Endothelial cell of umbilical vein (primary cell): Measurements from ENCODE around the gene TEDC1. TPM values are rescaled to one million over a fixed set of nuclear protein-coding genes. Genes with fewer than 3 reads are reported as not detected.
A peak's percentile ranks its signal among the peaks of the same experiment; 100 is the strongest.

ENCODE experiments used
- BruUV-seq: library from RNA; stranded (reverse); fragments of 400-500 nt; replicated peaks from 2 replicates; lab custom pipeline; 2021; lab: Mats Ljungman, UMichigan
- CTCF ChIA-PET: fragments of 300-600, 350-600 bp; sonication (Branson Sonifier 250); formaldehyde crosslinking; loops from one replicate; lab custom pipeline; 2021; ENCODE audit warnings: antibody characterized with exemption, inconsistent platforms; lab: Charles Lee
- POLR2A ChIA-PET: fragments of 300-600, 350-600 bp; sonication (Branson Sonifier 250); formaldehyde crosslinking; loops from one replicate; lab custom pipeline; 2021; ENCODE audit warnings: antibody characterized with exemption, inconsistent platforms; lab: Charles Lee
- DNase-seq: peaks from one replicate; pipeline ENCODE4 v3.0.0-alpha.2; 2011; ENCODE audit warnings: low read depth, low spot score
- FAIRE-seq: peaks from 2 replicates; lab custom pipeline; 2011; peaks lifted over from hg19 to GRCh38; lab: Jason Lieb, UNC
- H2AFZ ChIP-seq: 2 replicates; pipeline ENCODE4 v1.6.0; 2012; ENCODE audit warnings: low read depth, low read length, control low read depth, inconsistent platforms
- H3K27ac ChIP-seq: 2 replicates; pipeline ENCODE4 v1.5.1; 2011; ENCODE audit warnings: low read depth, mild to moderate bottlenecking, control low read depth, low read length, moderate library complexity; ENCODE audit not compliant: insufficient read depth
- H3K27me3 ChIP-seq, 2 experiments: 2 replicates each; pipeline versions ENCODE4 v1.6.0 to v1.6.1; 2011; ENCODE audit warnings: low read length in 2 of 2, mixed read lengths in 1 of 2; ENCODE audit not compliant: control insufficient read depth in 2 of 2, insufficient read depth in 2 of 2
- H3K36me3 ChIP-seq, 2 experiments: 2 replicates in 1 of 2; 3 replicates in 1 of 2; pipeline ENCODE4 v1.5.1; 2011; ENCODE audit warnings: low read length in 2 of 2, mild to moderate bottlenecking in 1 of 2, moderate library complexity in 1 of 2; ENCODE audit not compliant: control insufficient read depth in 2 of 2, insufficient read depth in 2 of 2; ENCODE audit errors: extremely low read depth in 1 of 2
- H3K4me1 ChIP-seq: 3 replicates; pipeline ENCODE4 v1.5.1; 2011; ENCODE audit warnings: mild to moderate bottlenecking, low read length; ENCODE audit not compliant: control insufficient read depth, insufficient read depth; ENCODE audit errors: extremely low read depth
- H3K4me2 ChIP-seq: 2 replicates; pipeline ENCODE4 v1.6.1; 2011; ENCODE audit warnings: low read length, control low read depth, mixed read lengths; ENCODE audit not compliant: insufficient read depth
- H3K4me3 ChIP-seq, 3 experiments: fragments of 200-600 bp in 1 of 3; sonication (generic), shearing (Covaris generic) in 1 of 3; replicated peaks in 1 of 3; 2 replicates each; pipeline ENCODE4 v1.5.1; 2011 to 2016; ENCODE audit warnings: control low read depth in 3 of 3, low read length in 3 of 3, mild to moderate bottlenecking in 2 of 3, inconsistent platforms in 1 of 3, low read depth in 1 of 3, moderate library complexity in 1 of 3; ENCODE audit not compliant: insufficient read depth in 1 of 3
- H3K79me2 ChIP-seq: 2 replicates; pipeline ENCODE4 v1.6.0; 2012; ENCODE audit warnings: low read length, inconsistent platforms; ENCODE audit not compliant: control insufficient read depth, insufficient read depth
- H3K9ac ChIP-seq: replicated peaks from 2 replicates; pipeline ENCODE3; 2011; ENCODE audit warnings: low read length, control low read depth; ENCODE audit not compliant: insufficient read depth; ENCODE audit errors: extremely low read depth
- H3K9me1 ChIP-seq: replicated peaks from 3 replicates; pipeline ENCODE4 v1.6.0; 2011; ENCODE audit warnings: mild to moderate bottlenecking, low read length; ENCODE audit not compliant: control insufficient read depth, insufficient read depth; ENCODE audit errors: extremely low read depth
- H3K9me3 ChIP-seq: replicated peaks from 2 replicates; pipeline ENCODE4 v1.5.1; 2012; ENCODE audit warnings: low read length, inconsistent platforms; ENCODE audit not compliant: control insufficient read depth, insufficient read depth
- H4K20me1 ChIP-seq: replicated peaks from 2 replicates; pipeline ENCODE3; 2011; ENCODE audit warnings: mild to moderate bottlenecking, low read length; ENCODE audit not compliant: control insufficient read depth, insufficient read depth; ENCODE audit errors: extremely low read depth
- CTCF ChIP-seq, 2 donors: IDR thresholded peaks; 1 replicate in 1 of 2; 2 replicates in 1 of 2; pipeline ENCODE4 v1.5.1; 2011; ENCODE audit warnings: low read length in 2 of 2, mild to moderate bottlenecking in 2 of 2, moderate library complexity in 2 of 2, control low read depth in 1 of 2, inconsistent platforms in 1 of 2, low read depth in 1 of 2; ENCODE audit not compliant: insufficient read depth in 1 of 2; ENCODE audit errors: extremely low read depth in 1 of 2
- EZH2 ChIP-seq: IDR thresholded peaks from 2 replicates; pipeline ENCODE4 v1.6.1; 2012; ENCODE audit warnings: borderline replicate concordance, low read depth, mild to moderate bottlenecking, moderate library complexity, low read length, inconsistent platforms; ENCODE audit not compliant: severe bottlenecking
- FOS ChIP-seq: IDR thresholded peaks from 2 replicates; pipeline ENCODE4 v1.6.1; 2011; ENCODE audit warnings: mild to moderate bottlenecking, low read length, moderate library complexity, borderline replicate concordance; ENCODE audit not compliant: insufficient read depth
- GATA2 ChIP-seq: IDR thresholded peaks from 2 replicates; pipeline ENCODE4 v1.7.0; 2011; ENCODE audit warnings: low read depth, mild to moderate bottlenecking, moderate library complexity, mixed read lengths, low read length; ENCODE audit not compliant: insufficient read length, insufficient read depth
- JUN ChIP-seq: IDR thresholded peaks from 2 replicates; pipeline ENCODE4 v1.6.1; 2011; ENCODE audit warnings: borderline replicate concordance, low read depth; ENCODE audit not compliant: insufficient read length, insufficient read depth
- MAX ChIP-seq: IDR thresholded peaks from 2 replicates; pipeline ENCODE4 v1.6.1; 2011; ENCODE audit not compliant: insufficient read depth, insufficient read length
- MYC ChIP-seq: IDR thresholded peaks from one replicate; pipeline ENCODE4 v1.6.1; 2011; ENCODE audit warnings: mild to moderate bottlenecking, low read depth, low read length
- POLR2A ChIP-seq: IDR thresholded peaks from 2 replicates; pipeline ENCODE4 v1.6.1; 2012; ENCODE audit warnings: low read depth, mild to moderate bottlenecking, control low read depth, low read length
- POLR2AphosphoS5 ChIP-seq: IDR thresholded peaks from 2 replicates; pipeline ENCODE4 v1.6.1; 2012; ENCODE audit warnings: low read depth, mild to moderate bottlenecking, control low read depth, low read length, moderate library complexity; ENCODE audit not compliant: insufficient read depth
- dilution Hi-C: fragments of 300-500 bp; cut with MboI; formaldehyde crosslinking; loops from one replicate; pipeline ENCODE4 v1.15.0; 2019; ENCODE audit warnings: low sequenced_read_pairs; ENCODE audit not compliant: extremely low pct_ligation_motif_present
- intact Hi-C: fragments of 100-400 bp; cut with micrococcal nuclease; formaldehyde crosslinking; loops from one replicate; pipeline ENCODE4 v1.10.0; 2022
- polyA plus RNA-seq, 4 experiments: library from polyadenylated mRNA; depleted of rRNA in 3 of 4; stranded (reverse) in 3 of 4; unstranded in 1 of 4; fragments of >200 nt; gene quantifications; 2 replicates each; pipeline versions ENCODE4 v1.2.1 to v1.2.3, GENCODE V29; 2011 to 2012; ENCODE audit warnings: missing spikeins in 1 of 4
- total RNA-seq: library from RNA; stranded (reverse); gene quantifications from 2 replicates; pipeline ENCODE4 v1.2.3, GENCODE V29; 2021

The TEDC1 gene
- total and polyA plus RNA-seq, 2 donors (not counting 3 experiments of a cell fraction or from before 2014, with no cell fraction given): 16.5 to 25.3 TPM

DNA sequence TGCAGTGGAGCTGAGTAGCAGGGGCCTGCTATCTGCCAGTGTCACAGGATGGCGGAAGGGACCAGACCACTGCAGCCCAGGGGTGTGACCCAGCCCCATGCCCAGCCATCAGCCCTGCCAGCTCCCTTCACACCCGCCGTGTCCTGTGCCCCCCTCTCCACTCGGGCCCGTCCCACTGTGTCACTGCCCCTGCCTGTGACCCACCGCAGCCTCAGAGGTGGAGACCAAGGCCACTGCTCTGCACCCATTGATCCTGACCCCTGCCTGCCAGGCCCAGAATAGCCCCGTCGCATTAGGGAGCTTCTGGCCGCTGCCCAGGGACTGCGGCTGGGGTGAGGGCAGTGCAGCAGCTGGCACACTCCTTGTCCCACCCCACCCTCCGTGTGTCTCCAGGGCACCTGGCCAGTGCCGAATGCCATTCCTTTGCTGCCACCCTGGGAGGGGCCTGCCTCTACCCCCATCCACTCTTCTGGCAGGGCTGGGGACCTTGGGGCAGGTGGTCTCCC, 18.5 kb upstream of the TEDC1 start:
- H4K20me1 ChIP-seq: no peaks in the 10 kb centered on the region
- H3K27me3 ChIP-seq: no peaks in the 10 kb centered on the region
- H3K4me1 ChIP-seq: peaks cover 19% of the 10 kb centered on the region
- no peaks in the 10 kb centered on the region for H3K9me1 ChIP-seq
- H3K36me3 ChIP-seq: peaks cover 3 to 14% of the 10 kb centered on the region in 2 experiments
- H2AFZ ChIP-seq: no peak overlapping the region
- DNase-seq: no peak
- no peak overlapping the region for H3K27ac ChIP-seq
- ChIA-PET POLR2A (no interaction called here), CTCF (interaction anchor here (1.5 to 6.3 kb wide), 6 partner anchors 9 to 102 kb away, joined by 3 to 53 read pairs (median 11); no protein-coding TSS in a partner anchor)
- intact Hi-C loops: no loop called here
- H3K9ac ChIP-seq: no peak overlapping the region
- FAIRE-seq: no peak
- no peaks in the 10 kb centered on the region for H3K9me3 ChIP-seq
- H3K4me2 ChIP-seq: no peak overlapping the region
- no peak for TF ChIP-seq GATA2
- BruUV-seq: no TSS peak
- H3K4me3 ChIP-seq: no peak overlapping the region
- H3K79me2 ChIP-seq: peaks cover 10% of the 10 kb centered on the region
- dilution Hi-C loops: no loop called here

DNA sequence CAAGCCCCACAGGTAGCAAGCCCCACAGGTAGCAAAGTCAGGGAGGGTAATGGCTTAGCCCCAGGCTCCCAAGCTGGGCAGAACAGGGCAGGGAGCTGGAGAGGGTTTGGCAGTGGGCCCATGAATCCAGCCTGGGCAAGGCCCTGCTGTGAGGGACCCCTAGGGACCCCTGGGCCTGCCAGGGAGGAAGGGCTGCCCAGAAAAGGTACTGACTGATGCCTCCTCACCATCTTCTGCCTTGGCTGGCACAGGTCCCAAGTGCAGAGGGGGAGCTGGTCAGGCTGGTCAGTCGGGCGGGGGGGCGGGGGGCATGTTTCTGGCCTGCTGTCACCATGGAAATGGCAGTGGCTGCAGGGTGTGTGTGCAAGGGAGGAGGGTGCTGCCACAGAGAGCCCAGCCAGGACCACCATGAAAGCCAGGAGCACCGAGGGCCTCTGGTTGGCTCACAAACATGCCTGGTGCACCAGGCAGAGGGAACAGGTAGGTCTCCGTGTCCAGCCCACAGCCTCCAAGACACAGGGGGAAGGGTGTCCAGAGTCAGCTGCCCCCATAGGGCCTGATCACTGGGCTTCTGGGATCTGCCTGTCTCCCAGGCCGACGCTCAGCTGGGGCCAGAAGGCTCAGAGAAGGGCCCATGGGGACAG, 17.9 kb upstream of the TEDC1 start:
- H3K4me2 ChIP-seq: peak overlapping the region; percentile 52
- H3K4me3 ChIP-seq: no peak overlapping the region
- BruUV-seq: no TSS peak
- H3K9me1 ChIP-seq: no peaks in the 10 kb centered on the region
- H4K20me1 ChIP-seq: no peaks in the 10 kb centered on the region
- no peak for DNase-seq
- no peaks in the 10 kb centered on the region for H3K9me3 ChIP-seq
- TF ChIP-seq POLR2AphosphoS5: no peak
- no peak for TF ChIP-seq EZH2
- no peak for TF ChIP-seq JUN
- no peak for TF ChIP-seq FOS
- TF ChIP-seq CTCF (IDR thresholded peaks at IDR 0.05; ENCODE audit: extremely low read depth in 1 of 2, insufficient read depth in 1 of 2, low read depth in 1 of 2, low read length in 2 of 2): no peak
- TF ChIP-seq MAX: no peak
- no peak for TF ChIP-seq POLR2A
- no peak for TF ChIP-seq GATA2
- TF ChIP-seq MYC: no peak
- peak overlapping the region; percentile 38 for H3K27ac ChIP-seq
- H3K36me3 ChIP-seq: peaks cover 3 to 12% of the 10 kb centered on the region in 2 experiments
- dilution Hi-C loops: no loop called here
- ChIA-PET POLR2A (no interaction called here), CTCF (interaction anchor here (1.1 to 6.3 kb wide), 4 partner anchors 8 to 25 kb away, joined by 4 to 53 read pairs (median 18); no protein-coding TSS in a partner anchor)
- peaks cover 10% of the 10 kb centered on the region for H3K79me2 ChIP-seq
- FAIRE-seq: no peak
- intact Hi-C loops: no loop called here
- H3K27me3 ChIP-seq: no peaks in the 10 kb centered on the region
- H3K4me1 ChIP-seq: peaks cover 19% of the 10 kb centered on the region
- H3K9ac ChIP-seq: no peak overlapping the region
- H2AFZ ChIP-seq: no peak overlapping the region
